Non-pigmented ciliary epithelial cell (primary cell): Measurements from ENCODE around the gene FAM170B.

Experiments used
- DNase-seq: peaks from one replicate; pipeline ENCODE4 v3.0.0-alpha.2; 2010; ENCODE audit warnings: low read depth

The FAM170B gene

GRCh38 chr10:49106451-49106850 is 27.4 kb downstream of the FAM170B start:
- no peak for DNase-seq

GRCh38 chr10:49105076-49105475 is 28.7 kb downstream of the FAM170B start:
- no peak for DNase-seq

- DNase-seq: no peak
These were observed 29.5 kb downstream of the FAM170B start for GRCh38 chr10:49104323-49104722.

GRCh38 chr10:49103761-49104160 is 30.1 kb downstream of the FAM170B start:
- no peak for DNase-seq

GRCh38 chr10:49099046-49099445 is 34.8 kb downstream of the FAM170B start:
- no peak for DNase-seq

GRCh38 chr10:49096890-49097445 is 36.9 kb downstream of the FAM170B start:
- no peak for DNase-seq

GRCh38 chr10:49094646-49095045 is 39.2 kb downstream of the FAM170B start:
- DNase-seq: no peak

- no peak for DNase-seq
These were observed 39.9 kb downstream of the FAM170B start for GRCh38 chr10:49093922-49094321.

GRCh38 chr10:49092477-49092876 is 41.3 kb downstream of the FAM170B start:
- no peak for DNase-seq

GRCh38 chr10:49091450-49092210 is 42.2 kb downstream of the FAM170B start:
- no peak for DNase-seq

GRCh38 chr10:49090696-49091380 is 43.0 kb downstream of the FAM170B start:
- no peak for DNase-seq

- no peak for DNase-seq
These were observed 43.6 kb downstream of the FAM170B start for GRCh38 chr10:49090189-49090575.

- no peak for DNase-seq
These were observed 44.1 kb downstream of the FAM170B start for GRCh38 chr10:49089557-49090188.

GRCh38 chr10:49089152-49089551 is 44.7 kb downstream of the FAM170B start:
- DNase-seq: no peak

- no peak for DNase-seq
These were observed 46.9 kb downstream of the FAM170B start for GRCh38 chr10:49086889-49087288.

GRCh38 chr10:49083261-49083660 is 50.6 kb downstream of the FAM170B start:
- DNase-seq: no peak

GRCh38 chr10:49082766-49083165 is 51.1 kb downstream of the FAM170B start:
- DNase-seq: no peak

- no peak for DNase-seq
These were observed 52.1 kb downstream of the FAM170B start for GRCh38 chr10:49081547-49082275.
